CD4-positive, alpha-beta T cell treated with Interleukin-4 for 4 hours (primary cell): ENCODE measurements around the gene MRPS7.

Experiments
- DNase-seq: peaks from one replicate; pipeline ENCODE4 v3.0.0-alpha.2; 2020

MRPS7 gene

GRCh38 chr17:75315541-75316243 lies 54.0 kb downstream of the MRPS7 start:
- DNase-seq: no peak
